HG03095 (cell line): Measurements from ENCODE around the gene SHD.
"Not testable (repeated sequence)": the region's sequence is repeated elsewhere in the genome, so short reads cannot be mapped to it uniquely, and the experiment has no call there.

Experiments
- ATAC-seq: cut with Tn5 transposase; IDR thresholded peaks from one replicate; pipeline ENCODE4 v1.9.1; 2021; ENCODE audit warnings: moderate library complexity; ENCODE audit not compliant: unreplicated experiment

Gene SHD

GRCh38 chr19:4267101-4267900 is 11.8 kb upstream of the SHD start:
- no peak for ATAC-seq

DNA sequence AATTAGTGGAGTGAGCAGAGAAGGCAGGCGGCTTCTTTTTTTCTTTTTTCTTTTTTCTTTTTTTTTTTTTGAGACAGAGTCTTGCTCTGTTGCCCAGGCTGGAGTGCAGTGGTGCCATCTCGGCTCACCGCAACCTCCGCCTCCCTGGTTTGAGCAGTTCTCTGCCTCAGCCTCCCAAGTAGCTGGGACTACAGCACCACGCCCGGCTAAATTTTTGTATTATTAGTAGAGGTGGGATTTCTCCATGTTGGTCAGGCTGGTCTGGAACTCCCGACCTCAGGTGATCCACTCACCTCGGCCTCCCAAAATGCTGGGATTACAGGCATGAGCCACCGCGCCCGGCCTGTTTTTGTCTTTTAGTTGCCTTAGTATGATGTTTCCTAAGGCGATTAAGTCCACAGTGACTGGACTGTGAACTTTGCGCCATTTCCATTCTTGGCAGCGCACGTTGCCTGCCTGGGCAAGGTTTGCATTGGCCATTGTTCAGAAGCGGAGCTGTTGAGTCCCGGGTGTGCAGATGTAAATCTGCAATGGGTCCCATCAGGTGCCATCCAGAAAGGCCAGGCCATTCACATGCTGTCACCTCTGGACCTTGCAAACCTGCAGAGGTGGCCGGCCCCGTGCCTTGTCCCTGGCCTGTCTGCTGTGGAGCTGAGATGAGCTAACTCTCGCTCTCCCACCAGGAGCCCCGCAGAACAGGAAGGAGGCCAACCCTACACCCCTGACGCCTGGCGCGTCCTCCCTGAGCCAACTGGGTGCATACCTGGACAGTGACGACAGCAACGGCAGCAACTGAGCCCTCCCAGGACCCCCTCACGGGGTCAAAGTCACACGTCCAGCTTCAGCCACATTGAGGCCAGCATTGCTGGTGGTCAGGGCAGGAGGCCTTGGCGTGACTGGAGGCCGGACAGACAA is 10.9 kb upstream of the SHD start:
- ATAC-seq: no peak

- no peak for ATAC-seq
These were observed 10.1 kb upstream of the SHD start for GRCh38 chr19:4268816-4269430.

DNA sequence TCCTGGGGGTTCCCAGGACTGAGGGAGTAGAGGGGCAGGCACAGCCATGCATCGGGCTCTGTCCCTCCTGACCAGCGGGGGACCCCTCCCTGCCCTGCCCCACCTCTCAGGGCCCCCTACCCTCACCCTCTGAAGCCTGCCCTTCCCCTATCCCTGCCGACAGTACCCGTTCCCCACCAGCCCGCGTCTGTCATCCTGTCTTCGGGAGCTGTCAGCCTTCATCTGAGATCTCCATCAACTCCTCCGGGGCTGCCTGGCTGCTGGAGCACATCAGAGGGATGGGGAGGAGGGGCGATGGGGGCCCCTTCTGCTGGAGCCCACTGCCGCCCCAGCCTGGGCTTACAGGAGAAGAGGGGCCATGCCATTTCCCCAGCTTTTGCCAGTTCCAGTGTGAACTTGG is 6.2 kb upstream of the SHD start:
- no peak for ATAC-seq

GRCh38 chr19:4274321-4274686 is 4.8 kb upstream of the SHD start:
- ATAC-seq: not testable (repeated sequence)

DNA sequence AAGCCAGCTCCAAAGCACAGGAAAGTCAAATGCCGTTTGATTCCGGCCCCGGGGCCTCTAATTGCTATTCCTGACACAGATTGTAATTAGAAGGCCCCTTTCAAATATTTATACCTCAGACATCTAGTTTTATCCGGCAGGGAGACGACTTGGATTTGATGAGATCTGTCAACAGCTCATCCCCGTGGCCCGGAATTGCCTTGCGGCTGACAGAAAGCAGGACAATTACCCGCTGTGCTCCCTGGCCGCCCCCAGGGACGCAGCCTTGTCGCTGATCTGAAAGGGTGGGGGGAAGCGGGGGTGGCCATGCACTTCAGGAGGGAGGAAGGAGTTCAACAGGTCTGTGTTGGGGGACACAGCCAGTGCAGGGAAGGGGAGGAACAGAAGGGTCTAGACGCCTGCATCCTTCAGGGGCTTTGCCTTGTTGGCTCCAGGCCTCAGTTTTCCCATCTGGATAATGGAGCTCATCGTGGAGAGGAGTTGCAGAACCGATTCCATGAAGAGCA is 1.8 kb upstream of the SHD start:
- ATAC-seq: no peak

DNA sequence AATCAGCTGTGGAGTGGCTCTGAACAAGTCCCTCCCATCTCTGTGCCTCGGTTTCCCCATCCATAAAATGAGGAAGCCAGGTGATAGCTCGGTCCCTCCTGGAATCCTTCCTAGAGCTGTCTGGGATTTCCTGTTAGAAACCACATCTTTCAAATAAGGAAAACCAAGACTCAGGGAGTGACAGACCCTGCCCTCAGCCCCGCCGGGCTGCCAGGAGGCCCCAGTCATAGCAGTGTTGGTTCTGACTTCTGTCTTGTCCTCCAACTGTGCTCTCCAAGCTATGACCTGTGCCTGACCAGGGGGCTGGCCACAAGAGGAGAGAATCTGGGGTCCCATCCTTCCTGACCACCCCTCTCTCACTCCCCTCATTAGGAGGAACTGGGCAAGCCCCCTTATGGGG is 1.1 kb upstream of the SHD start:
- no peak for ATAC-seq

DNA sequence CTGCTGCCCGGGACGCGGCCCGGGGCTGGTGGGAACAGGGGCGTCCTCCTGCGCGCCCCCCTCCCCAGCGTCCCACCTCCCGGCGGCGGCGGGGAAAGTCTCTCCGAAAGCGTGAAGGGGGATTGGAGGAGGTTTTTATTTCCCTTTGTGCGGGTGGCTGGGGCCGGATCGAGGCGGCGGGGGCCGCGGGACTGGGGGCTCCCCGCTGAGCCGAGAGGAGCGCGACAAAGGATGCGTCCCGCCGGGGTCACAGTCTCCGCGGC is 132 bp downstream of the SHD start:
- ATAC-seq: no peak

DNA sequence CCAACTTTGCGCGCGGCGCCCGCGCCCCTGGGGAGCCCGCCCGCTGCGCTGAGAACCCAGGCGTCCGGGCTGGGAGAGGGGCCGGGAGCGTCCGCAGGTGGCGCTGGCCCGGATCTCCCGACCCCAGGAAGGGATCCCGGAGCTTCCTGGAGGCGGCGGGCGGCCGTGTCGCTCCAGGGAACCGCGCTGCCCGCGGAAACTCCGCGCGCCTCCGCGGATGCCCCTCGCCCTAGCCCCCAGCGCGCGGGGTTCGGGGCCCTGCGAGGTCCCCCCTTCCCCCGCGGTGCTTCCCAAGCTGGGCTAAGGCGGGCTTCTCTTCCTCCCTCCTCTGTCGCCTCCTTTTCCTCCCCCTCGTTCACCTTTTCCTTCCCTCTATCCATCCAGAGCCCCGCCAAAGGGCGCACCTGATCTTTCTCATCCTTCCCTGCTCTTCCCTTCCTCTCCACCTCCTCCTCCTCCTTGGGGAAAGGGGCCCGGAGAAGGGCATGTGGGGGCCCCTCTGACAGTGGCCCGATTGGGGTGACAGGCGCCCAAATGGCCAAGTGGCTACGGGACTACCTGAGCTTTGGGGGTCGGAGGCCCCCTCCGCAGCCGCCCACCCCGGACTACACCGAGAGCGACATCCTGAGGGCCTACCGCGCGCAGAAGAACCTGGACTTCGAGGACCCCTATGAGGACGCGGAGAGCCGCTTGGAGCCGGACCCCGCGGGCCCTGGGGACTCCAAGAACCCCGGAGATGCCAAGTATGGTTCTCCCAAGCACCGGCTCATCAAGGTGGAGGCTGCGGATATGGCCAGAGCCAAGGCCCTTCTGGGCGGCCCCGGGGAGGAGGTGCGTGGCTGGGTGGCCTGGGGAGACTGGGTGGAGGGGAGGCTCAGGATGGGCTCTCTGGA is 710 bp downstream of the SHD start:
- ATAC-seq: no peak

- ATAC-seq: no peak
These were observed 5.3 kb downstream of the SHD start for GRCh38 chr19:4284176-4284958.

GRCh38 chr19:4284974-4285373 is 5.9 kb downstream of the SHD start:
- no peak for ATAC-seq

DNA sequence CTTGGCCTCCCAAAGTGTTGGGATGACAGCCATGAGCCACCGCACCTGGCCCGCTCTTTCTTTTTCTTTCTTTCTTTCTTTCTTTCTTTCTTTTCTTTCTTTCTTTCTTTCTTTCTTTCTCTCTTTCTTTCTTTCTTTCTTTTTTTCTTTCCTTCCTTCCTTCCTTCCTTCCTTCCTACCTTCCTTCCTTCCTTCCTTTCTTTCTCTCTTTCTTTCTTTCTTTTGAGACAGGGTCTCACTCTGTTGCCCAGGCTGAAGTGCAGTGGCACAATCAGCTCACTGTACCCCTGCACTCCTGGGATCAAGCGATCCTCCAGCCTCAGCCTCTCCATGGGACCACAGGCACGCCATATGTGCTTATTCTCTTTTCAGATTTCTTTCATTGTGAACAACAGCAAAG is 7.1 kb downstream of the SHD start:
- ATAC-seq: not testable (repeated sequence)

DNA sequence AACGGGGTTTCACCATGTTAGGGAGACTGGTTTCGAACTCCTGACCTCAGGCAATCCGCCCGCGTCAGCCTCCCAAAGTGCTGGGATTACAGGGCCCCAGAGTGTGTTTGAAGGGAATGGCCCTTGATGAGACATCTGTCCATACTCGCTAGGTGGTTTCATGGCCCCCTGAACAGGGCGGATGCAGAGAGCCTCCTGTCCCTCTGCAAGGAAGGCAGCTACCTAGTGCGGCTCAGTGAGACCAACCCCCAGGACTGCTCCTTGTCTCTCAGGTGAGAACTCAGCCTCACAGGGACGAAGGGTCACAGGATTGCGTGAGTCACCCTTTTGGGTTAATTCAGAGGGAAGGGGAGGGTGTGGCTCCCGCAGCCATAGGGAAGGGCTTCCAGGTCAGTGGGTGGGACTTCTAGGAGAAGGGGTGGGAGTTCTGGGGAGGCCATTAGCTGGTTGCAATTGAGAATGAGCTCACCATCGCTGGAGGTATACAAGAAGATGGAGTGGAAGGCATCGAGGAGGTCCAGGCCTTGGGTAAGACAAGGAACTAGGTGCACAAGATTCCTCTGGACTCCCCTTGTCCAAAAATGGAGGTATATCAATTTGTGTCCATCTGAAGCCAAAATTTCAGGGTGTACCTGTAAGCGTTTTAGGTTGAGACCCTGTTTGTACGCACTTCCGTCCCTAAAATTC is 9.2 kb downstream of the SHD start:
- ATAC-seq: no peak

GRCh38 chr19:4291184-4291732 is 12.2 kb downstream of the SHD start:
- no peak for ATAC-seq

DNA sequence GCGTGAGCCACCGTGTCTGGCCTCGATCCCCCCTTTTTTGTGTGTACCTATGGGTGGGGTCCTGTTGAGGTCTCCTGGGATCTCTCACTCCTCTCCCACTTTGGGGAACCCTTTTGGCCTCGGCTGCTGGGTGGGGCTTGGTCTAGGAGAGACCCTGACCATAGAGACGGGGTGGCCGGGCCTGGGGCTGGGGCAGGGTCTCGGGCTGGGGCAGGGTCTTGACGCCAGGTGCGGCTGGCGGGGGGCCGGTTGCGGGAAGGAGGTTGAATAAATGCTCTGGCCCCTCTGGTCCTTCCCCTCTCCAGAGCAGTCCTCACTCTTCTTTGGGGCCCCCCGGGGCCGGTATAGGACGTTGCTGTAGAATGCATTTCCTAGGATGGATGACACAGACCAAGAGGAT is 13.4 kb downstream of the SHD start:
- ATAC-seq: no peak

DNA sequence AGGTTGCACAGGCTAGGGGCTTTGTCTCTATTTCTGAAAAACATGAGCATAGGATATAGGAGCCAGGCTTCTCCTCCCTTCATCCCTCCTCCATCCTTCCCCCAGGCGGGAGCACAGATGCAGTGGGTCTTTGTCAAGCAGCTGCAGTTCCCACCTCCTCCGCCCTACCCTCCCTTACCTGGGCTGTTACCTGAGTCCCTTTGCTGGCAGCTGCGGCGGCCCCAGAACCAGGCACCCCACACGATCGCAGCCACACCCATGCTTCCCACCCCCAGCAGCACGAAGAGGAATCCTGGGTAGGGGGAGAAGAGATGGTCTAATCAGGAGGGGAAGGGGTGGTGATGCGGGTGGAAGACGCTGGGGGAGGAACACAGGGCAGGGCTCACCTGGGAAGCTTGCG is 15.3 kb downstream of the SHD start:
- ATAC-seq: no peak

DNA sequence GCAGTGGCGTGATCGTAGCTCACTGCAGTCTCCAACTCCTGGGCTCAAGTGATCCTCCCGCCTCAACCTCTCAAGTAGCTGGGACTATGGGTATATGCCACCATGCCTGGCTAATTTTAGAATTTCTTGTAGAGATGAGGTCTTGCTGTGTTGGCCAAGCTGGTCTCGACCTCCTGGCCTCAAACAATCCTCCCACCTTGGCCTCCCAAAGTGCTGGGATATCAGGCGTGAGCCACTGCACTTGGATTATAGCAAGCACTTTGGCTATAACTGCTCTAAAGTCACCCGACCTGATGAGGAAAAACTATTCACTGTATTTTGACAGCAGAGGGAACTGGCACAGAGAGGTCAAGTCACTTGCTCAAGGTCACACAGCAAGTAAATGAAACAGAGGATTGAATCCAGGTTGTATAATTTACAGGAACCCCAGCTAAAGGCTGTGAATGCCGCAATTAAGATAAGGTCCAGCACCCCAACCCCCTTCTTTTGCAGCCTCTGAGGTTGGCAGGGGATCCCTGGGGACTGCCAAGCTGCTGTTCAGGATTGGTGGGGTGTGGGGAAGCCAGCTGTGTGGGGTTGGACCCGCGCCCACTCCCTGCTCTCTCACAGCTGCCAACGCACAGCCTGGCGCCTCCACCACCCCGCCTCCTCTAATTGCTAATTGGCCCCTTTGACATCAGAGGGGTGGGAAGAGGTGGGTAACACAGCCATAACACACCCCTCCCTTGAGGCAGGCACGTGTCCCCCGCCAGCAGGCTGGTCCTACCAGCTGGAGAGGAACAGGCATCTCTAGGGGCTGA is 17.1 kb downstream of the SHD start:
- no peak for ATAC-seq
